RWPE1 (cell line): ENCODE measurements around the gene NKIRAS1.
"Not testable (repeated sequence)": the region's sequence is repeated elsewhere in the genome, so short reads cannot be mapped to it uniquely, and the experiment has no call there.

Source experiments
- CTCF ChIA-PET: fragments of 350-600 bp; sonication (Branson Sonifier 250); formaldehyde crosslinking; extraction: SDS; loops from one replicate; lab custom pipeline; 2021; lab: Yijun Ruan, JAX
- POLR2A ChIA-PET: fragments of 400-600 bp; formaldehyde crosslinking; extraction: SDS; loops from one replicate; lab custom pipeline; 2020; ENCODE audit warnings: antibody characterized with exemption; ENCODE audit not compliant: low non-redundant PET; lab: Yijun Ruan, JAX
- DNase-seq: peaks from one replicate; pipeline ENCODE4 v3.0.0; 2012; ENCODE audit warnings: low spot score
- H3K27ac ChIP-seq: fragments of 450-650 bp; 2 replicates; pipeline ENCODE4 v1.5.1; 2017
- TF ChIP-seq, protein P1 (sequence below): fragments of 450-650 bp; conservative IDR thresholded peaks from 2 replicates; pipeline ENCODE4 v1.5.1; 2017; ENCODE audit warnings: low read depth, mild to moderate bottlenecking

The NKIRAS1 gene

DNA sequence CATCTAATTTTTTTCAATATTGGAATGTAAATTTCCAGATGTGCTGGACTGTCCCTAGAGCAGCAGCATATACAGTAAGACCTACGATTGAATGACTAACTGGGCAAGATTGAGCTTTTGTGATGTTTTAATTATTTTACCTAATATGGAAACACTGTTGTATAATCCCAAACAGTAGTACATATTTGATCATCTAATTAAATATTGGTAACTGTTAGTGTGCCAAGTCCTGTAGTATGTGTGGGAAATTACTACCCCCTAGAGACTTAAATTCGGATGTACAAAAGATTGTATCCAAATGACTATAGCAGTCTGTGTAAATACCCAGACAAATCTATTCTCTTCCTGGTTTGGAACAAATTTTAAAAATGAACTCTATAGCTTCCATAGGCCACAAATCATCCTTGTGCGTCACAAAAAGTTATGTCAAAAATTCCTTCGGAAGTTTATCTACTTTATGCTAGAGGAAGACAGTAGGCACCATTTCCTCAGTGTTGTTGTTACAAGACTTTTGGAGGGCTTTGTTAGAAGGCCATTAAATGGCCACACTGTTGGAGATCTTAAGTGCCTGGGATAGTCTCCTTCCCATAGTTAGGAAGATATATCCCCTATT lies 41.6 kb downstream of the NKIRAS1 start:
- H3K27ac ChIP-seq = no peak overlapping the region
- POLR2A ChIA-PET = no interaction called here
- TF ChIP-seq, protein P1, sequence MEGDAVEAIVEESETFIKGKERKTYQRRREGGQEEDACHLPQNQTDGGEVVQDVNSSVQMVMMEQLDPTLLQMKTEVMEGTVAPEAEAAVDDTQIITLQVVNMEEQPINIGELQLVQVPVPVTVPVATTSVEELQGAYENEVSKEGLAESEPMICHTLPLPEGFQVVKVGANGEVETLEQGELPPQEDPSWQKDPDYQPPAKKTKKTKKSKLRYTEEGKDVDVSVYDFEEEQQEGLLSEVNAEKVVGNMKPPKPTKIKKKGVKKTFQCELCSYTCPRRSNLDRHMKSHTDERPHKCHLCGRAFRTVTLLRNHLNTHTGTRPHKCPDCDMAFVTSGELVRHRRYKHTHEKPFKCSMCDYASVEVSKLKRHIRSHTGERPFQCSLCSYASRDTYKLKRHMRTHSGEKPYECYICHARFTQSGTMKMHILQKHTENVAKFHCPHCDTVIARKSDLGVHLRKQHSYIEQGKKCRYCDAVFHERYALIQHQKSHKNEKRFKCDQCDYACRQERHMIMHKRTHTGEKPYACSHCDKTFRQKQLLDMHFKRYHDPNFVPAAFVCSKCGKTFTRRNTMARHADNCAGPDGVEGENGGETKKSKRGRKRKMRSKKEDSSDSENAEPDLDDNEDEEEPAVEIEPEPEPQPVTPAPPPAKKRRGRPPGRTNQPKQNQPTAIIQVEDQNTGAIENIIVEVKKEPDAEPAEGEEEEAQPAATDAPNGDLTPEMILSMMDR = no peak
- DNase-seq = no peak
- CTCF ChIA-PET = interaction anchor here (1.2 kb wide), 1 partner anchor 13 kb away, joined by 3 read pairs; no protein-coding TSS in a partner anchor

DNA sequence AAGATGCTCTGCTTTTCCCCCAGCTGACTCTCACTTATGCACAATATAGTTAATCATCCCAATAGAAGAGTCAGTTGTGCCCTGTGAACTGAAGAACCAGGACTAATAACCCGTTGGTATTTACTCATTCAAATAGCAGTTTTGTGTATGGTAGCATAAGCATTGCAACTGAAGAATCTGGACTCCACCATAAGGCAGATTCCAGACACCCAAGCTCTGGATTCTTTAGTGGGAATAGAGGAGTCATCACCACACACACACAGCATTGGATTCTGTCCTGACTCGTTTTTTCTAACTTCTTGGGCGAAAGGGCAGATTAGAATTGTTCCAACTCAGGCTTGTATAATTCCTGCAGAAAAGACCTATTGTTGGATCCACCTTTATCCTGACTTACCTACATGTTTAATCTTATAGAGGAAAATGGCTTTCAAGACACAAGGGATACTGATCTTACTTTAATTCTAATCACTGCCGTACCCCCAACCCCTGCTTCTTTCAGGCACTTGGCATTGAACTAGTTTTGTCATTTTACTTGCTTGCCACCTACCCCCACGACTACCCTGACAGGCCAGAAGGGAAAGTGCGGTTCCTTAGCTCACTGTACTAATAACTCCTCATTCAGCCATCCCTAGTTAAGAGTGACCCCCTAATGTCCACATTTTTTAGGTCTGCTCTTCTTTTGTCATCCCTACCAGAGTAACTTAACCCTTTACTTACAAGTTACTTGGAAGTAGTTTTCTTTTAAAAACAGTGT lies 42.3 kb downstream of the NKIRAS1 start:
- no peak overlapping the region for H3K27ac ChIP-seq
- ChIA-PET POLR2A (no interaction called here), CTCF (interaction anchor here (0.7 to 1.2 kb wide), 2 partner anchors 8 to 14 kb away, joined by 3 to 4 read pairs; no protein-coding TSS in a partner anchor)
- peak; percentile 22 for DNase-seq
- TF ChIP-seq, protein P1 = no peak

DNA sequence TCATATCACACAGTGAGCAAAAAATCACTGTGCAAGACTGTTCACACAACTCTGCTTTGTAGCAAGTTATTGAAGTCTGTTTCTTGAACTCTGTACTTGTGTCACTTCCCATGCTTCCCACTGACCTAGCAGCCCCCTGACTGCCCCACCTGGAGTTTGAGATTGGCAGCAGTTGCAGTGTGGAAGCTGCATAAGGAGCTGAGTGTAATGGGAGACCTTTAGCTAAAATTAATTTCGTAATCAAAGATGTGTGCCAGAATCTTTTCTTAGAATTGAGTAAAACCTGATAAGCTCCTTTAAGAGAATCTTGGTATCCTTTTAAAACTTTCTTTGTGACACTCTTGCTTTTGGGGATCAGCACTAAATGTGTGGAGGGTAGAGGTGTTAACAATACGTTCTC lies 42.8 kb downstream of the NKIRAS1 start:
- ChIA-PET CTCF (interaction anchor here (0.7 kb wide), 1 partner anchor 8 kb away, joined by 4 read pairs; no protein-coding TSS in a partner anchor), POLR2A (no interaction called here)
- DNase-seq = no peak
- TF ChIP-seq, protein P1 = no peak
- peak overlapping the region; percentile 58; the same call in 1 of the 2 replicates for H3K27ac ChIP-seq

DNA sequence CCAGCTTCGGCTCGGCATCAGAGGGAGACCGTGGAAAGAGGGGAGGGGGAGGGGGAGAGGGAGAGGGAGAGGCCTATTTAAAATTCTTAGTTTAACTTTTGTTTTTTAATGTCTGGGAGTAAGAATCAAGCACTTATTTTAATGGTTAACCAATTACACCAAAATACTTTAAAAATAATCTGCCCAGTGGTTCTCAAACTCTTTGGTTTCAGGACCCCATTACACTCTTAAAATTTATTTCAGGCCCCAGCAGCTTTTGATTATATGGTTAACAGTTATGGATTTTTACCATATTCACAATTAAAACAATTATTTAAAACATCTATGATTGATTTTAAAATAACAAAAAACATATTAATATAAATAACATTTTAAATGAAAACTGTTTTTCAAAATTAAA lies 44.5 kb downstream of the NKIRAS1 start:
- no peak overlapping the region for H3K27ac ChIP-seq
- TF ChIP-seq, protein P1 = no peak
- ChIA-PET POLR2A (no interaction called here), CTCF (no interaction called here)
- no peak for DNase-seq

DNA sequence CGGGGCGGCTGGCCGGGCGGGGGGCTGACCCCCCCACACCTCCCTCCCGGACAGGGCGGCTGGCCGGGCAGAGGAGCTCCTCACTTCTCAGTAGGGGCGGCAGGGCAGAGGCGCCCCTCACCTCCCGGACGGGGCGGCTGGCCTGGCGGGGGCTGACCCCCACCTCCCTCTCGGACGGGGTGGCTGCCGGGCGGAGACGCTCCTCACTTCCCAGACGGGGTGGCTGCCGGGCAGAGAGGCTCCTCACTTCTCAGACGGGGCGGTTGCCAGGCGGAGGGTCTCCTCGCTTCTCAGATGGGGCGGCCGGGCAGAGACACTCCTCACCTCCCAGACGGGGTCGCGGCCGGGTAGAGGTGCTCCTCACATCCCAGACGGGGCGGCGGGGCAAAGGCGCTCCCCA lies 45.4 kb downstream of the NKIRAS1 start:
- DNase-seq, CTCF ChIA-PET, H3K27ac ChIP-seq, POLR2A ChIA-PET: not testable (repeated sequence)

DNA sequence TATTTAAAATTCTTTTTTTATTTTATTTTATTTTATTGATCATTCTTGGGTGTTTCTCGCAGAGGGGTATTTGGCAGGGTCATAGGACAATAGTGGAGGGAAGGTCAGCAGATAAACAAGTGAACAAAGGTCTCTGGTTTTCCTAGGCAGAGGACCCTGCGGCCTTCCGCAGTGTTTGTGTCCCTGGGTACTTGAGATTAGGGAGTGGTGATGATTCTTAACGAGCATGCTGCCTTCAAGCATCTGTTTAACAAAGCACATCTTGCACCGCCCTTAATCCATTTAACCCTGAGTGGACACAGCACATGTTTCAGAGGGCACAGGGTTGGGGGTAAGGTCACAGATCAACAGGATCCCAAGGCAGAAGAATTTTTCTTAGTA lies 46.1 kb downstream of the NKIRAS1 start:
- H3K27ac ChIP-seq, CTCF ChIA-PET, POLR2A ChIA-PET, DNase-seq: not testable (repeated sequence)

DNA sequence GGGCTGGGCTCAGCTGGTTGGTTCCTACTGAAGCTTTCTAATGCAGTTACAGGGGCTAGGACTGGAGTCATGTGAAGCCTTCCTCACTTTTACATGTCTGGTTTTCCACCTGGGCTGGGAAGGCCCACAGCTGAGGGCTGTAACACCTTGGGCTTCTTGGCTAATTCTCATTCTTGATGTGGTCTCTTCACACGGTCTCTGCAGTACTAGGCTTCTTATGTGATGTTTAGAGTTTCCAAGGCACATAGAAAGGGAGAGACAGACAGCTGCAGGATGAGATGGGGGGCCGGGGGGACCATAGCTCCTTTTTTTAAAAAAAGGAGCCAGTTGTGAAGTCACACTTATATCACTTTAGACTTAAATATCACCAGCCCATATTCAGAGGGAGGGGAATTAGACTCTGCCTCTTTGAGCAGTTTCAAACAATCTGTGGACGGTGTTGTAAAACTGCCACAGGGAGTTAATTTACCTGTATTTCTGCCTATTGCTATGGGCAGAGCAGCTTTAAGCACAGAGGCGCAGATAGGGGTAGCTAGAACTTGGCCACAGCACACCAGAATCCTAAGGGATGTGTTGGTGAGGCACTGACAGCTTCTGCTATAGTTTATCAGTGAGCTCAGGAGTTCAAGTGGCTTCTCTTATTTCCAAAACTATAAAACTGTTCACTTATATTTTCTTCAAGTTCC lies 46.7 kb downstream of the NKIRAS1 start:
- no peak overlapping the region for H3K27ac ChIP-seq
- ChIA-PET POLR2A (no interaction called here), CTCF (no interaction called here)
- TF ChIP-seq, protein P1 = no peak
- no peak for DNase-seq
